HepG2 (cell line): ENCODE results near the gene CXADR. TPM values are rescaled to one million over a fixed set of nuclear protein-coding genes. Genes with fewer than 3 reads are reported as not detected.

ENCODE experiments used
- E2F5 ChIP-seq: sonication (generic); formaldehyde crosslinking; conservative IDR thresholded peaks from 2 replicates; pipeline ENCODE4 v1.4.0; 2020; ENCODE audit warnings: missing genetic modification reagents
- FOSL1 ChIP-seq: sonication (generic); formaldehyde crosslinking; IDR thresholded peaks from 2 replicates; pipeline ENCODE4 v1.9.0; 2021; ENCODE audit warnings: missing genetic modification reagents, borderline replicate concordance
- GFI1 ChIP-seq: sonication (generic); formaldehyde crosslinking; IDR thresholded peaks from 2 replicates; pipeline ENCODE4 v1.5.0; 2020; ENCODE audit warnings: missing genetic modification reagents, mild to moderate bottlenecking, borderline replicate concordance
- HNF4G ChIP-seq, 2 experiments: sonication (generic) in 1 of 2; formaldehyde crosslinking in 1 of 2; IDR thresholded peaks; 2 replicates each; pipeline versions ENCODE4 v1.4.0 to v1.6.1; 2011 to 2020; ENCODE audit warnings: borderline replicate concordance in 2 of 2, low read depth in 2 of 2, mild to moderate bottlenecking in 2 of 2, low read length in 1 of 2, missing genetic modification reagents in 1 of 2, moderate library complexity in 1 of 2
- IKZF5 ChIP-seq: IDR thresholded peaks from 2 replicates; pipeline ENCODE4 v1.6.1; 2018; ENCODE audit warnings: missing genetic modification reagents, mild to moderate bottlenecking, missing compliant biosample characterization
- KMT2B ChIP-seq: IDR thresholded peaks from 2 replicates; pipeline ENCODE4 v1.6.1; 2016; ENCODE audit warnings: missing genetic modification reagents, missing compliant biosample characterization
- MEF2D ChIP-seq: sonication (generic); formaldehyde crosslinking; IDR thresholded peaks from 2 replicates; pipeline ENCODE4 v1.5.1; 2020; ENCODE audit warnings: mild to moderate bottlenecking, missing genetic modification reagents
- PHB2 ChIP-seq: fragments of 450-650 bp; IDR thresholded peaks from 2 replicates; pipeline ENCODE4 v1.6.1; 2018; ENCODE audit not compliant: partially characterized antibody
- PHF5A ChIP-seq: IDR thresholded peaks from one replicate; pipeline ENCODE4 v1.6.1; 2018; ENCODE audit warnings: low read depth, missing genetic modification reagents; ENCODE audit not compliant: unreplicated experiment
- RFX3 ChIP-seq: IDR thresholded peaks from 2 replicates; pipeline ENCODE4 v1.6.1; 2016; ENCODE audit warnings: missing biosample characterization, missing genetic modification reagents
- THRA ChIP-seq: sonication (generic); formaldehyde crosslinking; IDR thresholded peaks from 2 replicates; pipeline ENCODE4 v1.4.0; 2020; ENCODE audit warnings: missing genetic modification reagents, borderline replicate concordance
- ZBTB33 ChIP-seq: sonication (generic); formaldehyde crosslinking; IDR thresholded peaks from 2 replicates; pipeline ENCODE4 v1.4.0; 2020; ENCODE audit warnings: missing genetic modification reagents
- ZBTB49 ChIP-seq: sonication (generic); formaldehyde crosslinking; IDR thresholded peaks from 2 replicates; pipeline ENCODE4 v1.4.0; 2020; ENCODE audit warnings: missing genetic modification reagents, borderline replicate concordance
- ZEB1 ChIP-seq: IDR thresholded peaks from 2 replicates; pipeline ENCODE4 v1.6.1; 2012; ENCODE audit warnings: mild to moderate bottlenecking, low read depth, inconsistent platforms; ENCODE audit not compliant: insufficient replicate concordance
- ZFX ChIP-seq: sonication (generic); formaldehyde crosslinking; IDR thresholded peaks from 2 replicates; pipeline ENCODE4 v1.4.0; 2020; ENCODE audit warnings: mild to moderate bottlenecking, low read depth, missing genetic modification reagents, moderate library complexity
- ZNF124 ChIP-seq: sonication (generic); formaldehyde crosslinking; IDR thresholded peaks from 2 replicates; pipeline ENCODE4 v1.4.0; 2020; ENCODE audit warnings: missing genetic modification reagents
- ZNF205 ChIP-seq: IDR thresholded peaks from 2 replicates; pipeline ENCODE4 v1.6.1; 2018; ENCODE audit warnings: missing biosample characterization, missing genetic modification reagents
- ZSCAN30 ChIP-seq: sonication (generic); formaldehyde crosslinking; IDR thresholded peaks from 2 replicates; pipeline ENCODE4 v1.5.0; 2020; ENCODE audit warnings: mild to moderate bottlenecking, missing genetic modification reagents
- polyA plus RNA-seq, 8 experiments: library from polyadenylated mRNA; depleted of rRNA in 3 of 8; stranded (reverse) in 7 of 8; unstranded in 1 of 8; fragments of >200 nt; fragmentation: Illumina TruSeq in 4 of 8; extraction: Trizol in 4 of 8; gene quantifications; 2 replicates each; pipeline versions ENCODE4 v1.2.1 to v1.2.3, GENCODE V29; 2011 to 2016; ENCODE audit warnings: low read depth in 4 of 8, missing spikeins in 1 of 8, mixed read lengths in 1 of 8; ENCODE audit not compliant: insufficient read depth in 1 of 8
- total RNA-seq, 5 experiments: library from RNA; depleted of rRNA; stranded (reverse); fragments of >200 nt; fragmentation: Illumina TruSeq; extraction: Trizol; gene quantifications; 2 replicates each; pipeline ENCODE4 v1.2.3, GENCODE V29; 2016; ENCODE audit warnings: low read depth in 1 of 5

The CXADR gene
- total and polyA plus RNA-seq, 2 of the 13 experiments (the other 11 are each of a cell fraction or from before 2014, with no cell fraction given) = 86.8 to 110 TPM

- TF ChIP-seq ZBTB33 (CRISPR knock-in tag) (no peak), ZFX (no peak), THRA (CRISPR knock-in tag) (peak; percentile 78; the same call in 1 of the 2 replicates), KMT2B (0 out of 2 replicates have a peak, but pooled peaks have one; percentile 42), E2F5 (CRISPR knock-in tag) (no peak), PHB2 (no peak), ZNF205 (CRISPR knock-in tag) (peak; percentile 58; the same call in 1 of the 2 replicates), PHF5A (CRISPR knock-in tag) (no peak), FOSL1 (CRISPR knock-in tag) (peak; percentile 100), HNF4G (IDR thresholded peaks at IDR 0.05; ENCODE audit: borderline replicate concordance, low read depth, low read length) (peak; percentile 76), HNF4G (CRISPR knock-in tag; IDR thresholded peaks at IDR 0.05; ENCODE audit: borderline replicate concordance, low read depth) (no peak), RFX3 (no peak), IKZF5 (CRISPR knock-in tag) (0 out of 2 replicates have a peak, but pooled peaks have one; percentile 57), ZSCAN30 (CRISPR knock-in tag) (0 out of 2 replicates have a peak, but pooled peaks have one; percentile 49), ZBTB49 (CRISPR knock-in tag) (peak; percentile 51; the same call in 1 of the 2 replicates), ZNF124 (CRISPR knock-in tag) (no peak), ZEB1 (peak; percentile 46), GFI1 (CRISPR knock-in tag) (peak; percentile 88), MEF2D (peak; percentile 78; the same call in 1 of the 2 replicates)
Observed at GRCh38 chr21:17501107-17502006, 11.5 kb upstream of the CXADR start (continued).
